Activated naive CD4-positive, alpha-beta T cell treated with anti-CD3 and anti-CD28 coated beads, Interleukin-2, amount 50 U/mL, for 24 hours (primary cell): ENCODE data around the gene CIBAR2.
A peak's percentile ranks its signal among the peaks of the same experiment; 100 is the strongest.

ENCODE experiments used
- H3K27ac Mint-ChIP-seq: one replicate; pipeline ENCODE4 v1.8.0; 2021; ENCODE audit warnings: mild to moderate bottlenecking, mixed read lengths
- H3K27me3 Mint-ChIP-seq: one replicate; pipeline ENCODE4 v1.8.0; 2021; ENCODE audit warnings: mixed read lengths
- H3K36me3 Mint-ChIP-seq: one replicate; pipeline ENCODE4 v1.8.0; 2021; ENCODE audit warnings: mixed read lengths
- H3K4me1 Mint-ChIP-seq: one replicate; pipeline ENCODE4 v1.8.0; 2021; ENCODE audit warnings: mixed read lengths
- H3K4me3 Mint-ChIP-seq: one replicate; pipeline ENCODE4 v1.8.0; 2021; ENCODE audit warnings: mild to moderate bottlenecking, mixed read lengths
- H3K9me3 Mint-ChIP-seq: one replicate; pipeline ENCODE4 v1.8.0; 2021; ENCODE audit warnings: mixed read lengths

Gene CIBAR2

DNA sequence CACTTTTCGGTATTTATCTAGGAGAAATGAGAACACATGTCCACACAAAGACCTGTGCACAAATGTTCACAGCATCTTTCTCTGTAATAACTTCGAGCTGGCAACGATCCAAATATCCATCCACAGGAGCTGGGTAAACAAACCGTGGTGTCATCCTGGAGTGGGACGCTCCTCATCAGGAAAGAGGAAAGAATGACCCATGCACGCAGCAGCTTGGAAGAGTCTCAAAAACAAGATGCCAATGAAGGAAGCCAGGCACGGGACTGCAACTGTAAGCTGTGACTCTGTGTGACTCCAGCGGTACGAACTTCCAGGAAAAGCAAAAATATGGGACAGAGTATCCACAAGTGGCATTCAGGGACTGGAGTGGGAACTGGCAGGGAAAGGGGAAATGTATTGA lies 36.7 kb upstream of the CIBAR2 start:
- H3K36me3 Mint-ChIP-seq = no peaks in the 10 kb centered on the region
- H3K27me3 Mint-ChIP-seq = no peaks in the 10 kb centered on the region
- no peak overlapping the region for H3K27ac Mint-ChIP-seq
- H3K4me1 Mint-ChIP-seq = no peaks in the 10 kb centered on the region
- no peak overlapping the region for H3K4me3 Mint-ChIP-seq
- no peaks in the 10 kb centered on the region for H3K9me3 Mint-ChIP-seq

GRCh38 chr16:85146922-85147651 lies 34.8 kb upstream of the CIBAR2 start:
- H3K27me3 Mint-ChIP-seq = no peaks in the 10 kb centered on the region
- no peaks in the 10 kb centered on the region for H3K9me3 Mint-ChIP-seq
- H3K4me1 Mint-ChIP-seq = no peaks in the 10 kb centered on the region
- no peak overlapping the region for H3K27ac Mint-ChIP-seq
- no peak overlapping the region for H3K4me3 Mint-ChIP-seq
- no peaks in the 10 kb centered on the region for H3K36me3 Mint-ChIP-seq

- Mint-ChIP-seq H3K27ac (no peak overlapping the region), H3K4me3 (no peak overlapping the region), H3K36me3 (no peaks in the 10 kb centered on the region), H3K27me3 (no peaks in the 10 kb centered on the region), H3K4me1 (no peaks in the 10 kb centered on the region), H3K9me3 (no peaks in the 10 kb centered on the region)
Measured at GRCh38 chr16:85146532-85146797, 34.2 kb upstream of the CIBAR2 start.

- H3K27me3 Mint-ChIP-seq = no peaks in the 10 kb centered on the region
- H3K4me3 Mint-ChIP-seq = no peak overlapping the region
Measured at GRCh38 chr16:85145734-85146531, 33.7 kb upstream of the CIBAR2 start.

GRCh38 chr16:85145188-85145587 lies 32.9 kb upstream of the CIBAR2 start:
- Mint-ChIP-seq H3K4me3 (no peak overlapping the region), H3K9me3 (no peaks in the 10 kb centered on the region), H3K4me1 (no peaks in the 10 kb centered on the region), H3K36me3 (no peaks in the 10 kb centered on the region), H3K27ac (no peak overlapping the region), H3K27me3 (no peaks in the 10 kb centered on the region)

More at GRCh38 chr16:85145734-85146531, 33.7 kb upstream of the CIBAR2 start:
- no peaks in the 10 kb centered on the region for H3K36me3 Mint-ChIP-seq
- H3K9me3 Mint-ChIP-seq = no peaks in the 10 kb centered on the region
- H3K4me1 Mint-ChIP-seq = no peaks in the 10 kb centered on the region
- H3K27ac Mint-ChIP-seq = no peak overlapping the region

- no peak overlapping the region for H3K4me3 Mint-ChIP-seq
- H3K27ac Mint-ChIP-seq = no peak overlapping the region
- H3K9me3 Mint-ChIP-seq = no peaks in the 10 kb centered on the region
- H3K27me3 Mint-ChIP-seq = peaks cover 5% of the 10 kb centered on the region
- H3K4me1 Mint-ChIP-seq = no peaks in the 10 kb centered on the region
- no peaks in the 10 kb centered on the region for H3K36me3 Mint-ChIP-seq
Measured at GRCh38 chr16:85144026-85144915, 32.0 kb upstream of the CIBAR2 start.

GRCh38 chr16:85142771-85143211 lies 30.5 kb upstream of the CIBAR2 start:
- H3K27me3 Mint-ChIP-seq = peaks cover 20% of the 10 kb centered on the region
- no peak overlapping the region for H3K27ac Mint-ChIP-seq
- no peaks in the 10 kb centered on the region for H3K9me3 Mint-ChIP-seq
- no peak overlapping the region for H3K4me3 Mint-ChIP-seq
- H3K36me3 Mint-ChIP-seq = no peaks in the 10 kb centered on the region
- peaks cover 7% of the 10 kb centered on the region for H3K4me1 Mint-ChIP-seq

- Mint-ChIP-seq H3K4me3 (no peak overlapping the region), H3K27me3 (peaks cover 22% of the 10 kb centered on the region), H3K4me1 (peaks cover 8% of the 10 kb centered on the region), H3K36me3 (no peaks in the 10 kb centered on the region), H3K27ac (no peak overlapping the region), H3K9me3 (no peaks in the 10 kb centered on the region)
Measured at GRCh38 chr16:85142129-85142513, 29.8 kb upstream of the CIBAR2 start.

GRCh38 chr16:85141491-85142128 lies 29.3 kb upstream of the CIBAR2 start:
- no peak overlapping the region for H3K4me3 Mint-ChIP-seq
- H3K9me3 Mint-ChIP-seq = no peaks in the 10 kb centered on the region
- no peaks in the 10 kb centered on the region for H3K36me3 Mint-ChIP-seq
- peaks cover 8% of the 10 kb centered on the region for H3K4me1 Mint-ChIP-seq
- peaks cover 24% of the 10 kb centered on the region for H3K27me3 Mint-ChIP-seq
- H3K27ac Mint-ChIP-seq = no peak overlapping the region

DNA sequence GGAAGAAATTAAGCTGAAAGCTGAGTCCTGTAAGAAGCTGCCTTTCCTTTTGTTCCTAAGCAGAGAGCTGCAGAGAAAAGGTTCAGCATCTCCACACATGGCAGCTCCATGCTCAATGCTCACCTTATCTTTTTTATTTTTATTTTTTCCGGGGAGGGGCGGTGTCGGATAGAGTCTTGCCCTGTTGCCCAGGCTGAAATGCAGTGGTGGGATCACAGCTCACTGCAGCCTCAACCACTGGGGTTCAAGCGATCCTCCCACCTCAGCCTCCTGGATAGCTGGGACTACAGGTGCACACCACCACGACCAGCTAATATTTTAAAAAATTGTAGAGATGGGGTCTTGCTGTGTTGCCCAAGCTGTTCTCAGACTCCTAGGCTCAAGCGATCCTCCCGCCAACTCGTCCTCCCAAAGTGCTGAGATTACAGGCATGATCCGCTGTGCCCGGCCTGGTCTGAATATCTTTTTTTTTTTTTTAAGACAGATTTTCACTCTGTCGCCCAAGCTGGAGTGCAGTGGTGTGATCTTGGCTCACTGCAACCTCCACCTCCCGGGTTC lies 28.3 kb upstream of the CIBAR2 start:
- Mint-ChIP-seq H3K27ac (no peak overlapping the region), H3K36me3 (no peaks in the 10 kb centered on the region), H3K27me3 (peaks cover 25% of the 10 kb centered on the region), H3K4me3 (no peak overlapping the region), H3K4me1 (peaks cover 8% of the 10 kb centered on the region), H3K9me3 (no peaks in the 10 kb centered on the region)

DNA sequence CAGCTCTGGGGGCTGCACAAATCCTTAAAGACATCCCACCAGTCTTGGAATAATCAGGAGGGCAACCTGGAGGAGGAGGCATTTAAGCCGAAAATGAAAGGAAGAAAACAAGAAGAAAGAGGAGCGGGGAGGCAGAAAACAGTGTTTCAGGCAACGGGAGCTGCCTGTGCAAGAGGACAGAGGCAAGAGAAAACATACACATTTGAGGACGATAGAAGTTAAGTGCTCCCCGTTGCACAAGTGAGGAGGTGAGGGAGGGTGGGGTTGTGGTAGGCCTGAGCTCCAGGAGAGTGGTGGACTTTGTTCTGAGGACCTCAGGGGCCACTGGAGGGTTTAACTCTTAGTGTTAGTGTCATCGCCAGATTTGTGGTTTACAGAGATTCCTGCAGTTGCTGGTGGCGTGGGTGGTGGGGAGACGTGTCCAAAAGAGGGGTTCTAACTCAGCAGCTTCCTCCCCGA lies 27.6 kb upstream of the CIBAR2 start:
- Mint-ChIP-seq H3K4me3 (no peak overlapping the region), H3K27ac (no peak overlapping the region), H3K27me3 (peaks cover 25% of the 10 kb centered on the region), H3K4me1 (peaks cover 8% of the 10 kb centered on the region), H3K9me3 (no peaks in the 10 kb centered on the region), H3K36me3 (no peaks in the 10 kb centered on the region)

DNA sequence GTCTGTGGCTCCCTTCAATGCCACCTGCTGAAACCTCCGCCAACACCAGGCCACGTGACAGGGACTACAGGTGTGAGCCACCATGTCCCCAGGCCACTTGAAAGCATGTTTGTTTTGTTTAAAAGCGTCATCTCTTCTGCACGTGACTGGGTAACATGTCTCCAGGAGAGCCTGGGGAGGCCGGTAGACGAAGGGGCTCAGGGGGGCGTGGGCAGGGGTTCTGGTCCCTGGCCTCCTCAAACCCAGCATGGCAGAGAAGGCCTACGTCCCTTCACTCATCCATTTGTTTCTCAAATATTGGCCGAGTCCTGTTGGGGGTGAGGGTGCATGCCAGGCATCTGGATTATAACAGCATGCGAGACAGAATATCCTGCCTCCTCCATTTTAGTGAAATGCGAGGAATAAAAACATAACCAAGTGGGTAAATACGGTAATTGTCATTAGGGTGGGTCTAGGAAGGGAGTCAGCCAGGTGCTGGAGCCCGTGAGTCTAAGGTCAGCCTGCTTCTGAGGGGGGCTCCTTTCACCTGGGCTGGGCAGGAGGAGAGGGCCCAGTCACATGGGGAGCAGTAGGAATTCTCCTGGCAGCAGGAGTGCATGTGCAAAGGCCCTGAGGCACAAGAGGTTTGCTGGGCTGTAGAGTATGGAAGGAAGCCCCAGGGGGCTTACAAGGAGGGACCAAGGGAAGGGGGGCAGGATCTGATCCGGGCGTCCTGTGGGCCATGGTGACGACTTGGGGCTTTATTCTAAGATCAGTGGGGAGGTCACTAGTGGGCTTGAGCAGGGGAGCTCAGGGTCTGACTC lies 26.8 kb upstream of the CIBAR2 start:
- no peak overlapping the region for H3K27ac Mint-ChIP-seq
- H3K4me1 Mint-ChIP-seq = peaks cover 8% of the 10 kb centered on the region
- H3K4me3 Mint-ChIP-seq = no peak overlapping the region
- H3K9me3 Mint-ChIP-seq = no peaks in the 10 kb centered on the region
- H3K27me3 Mint-ChIP-seq = peaks cover 25% of the 10 kb centered on the region
- no peaks in the 10 kb centered on the region for H3K36me3 Mint-ChIP-seq

GRCh38 chr16:85138073-85138824 lies 26.0 kb upstream of the CIBAR2 start:
- Mint-ChIP-seq H3K27me3 (peaks cover 25% of the 10 kb centered on the region), H3K36me3 (no peaks in the 10 kb centered on the region), H3K9me3 (no peaks in the 10 kb centered on the region), H3K4me1 (peaks cover 8% of the 10 kb centered on the region), H3K4me3 (no peak overlapping the region), H3K27ac (peak overlapping the region; percentile 6)
